ENCODE measurements around the gene IL4I1.

DNA sequence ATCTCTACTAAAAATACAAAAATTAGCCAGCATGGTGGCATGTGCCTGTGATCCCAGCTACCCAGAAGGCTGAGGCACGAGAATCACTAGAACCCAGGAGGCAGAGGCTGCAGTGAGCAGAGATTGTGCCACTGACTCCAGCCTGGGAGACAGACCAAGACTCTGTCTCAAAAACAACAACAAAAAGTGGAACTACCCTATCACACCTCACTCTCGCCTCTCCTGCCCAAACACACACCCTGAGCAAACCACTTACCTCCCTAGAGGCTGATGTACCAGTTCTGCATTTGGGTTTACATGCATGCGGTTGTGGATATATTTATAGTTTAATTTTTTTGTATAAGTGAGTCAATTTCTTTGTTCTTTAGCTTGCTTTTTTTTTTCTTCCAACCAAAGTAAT lies 53.4 kb downstream of the IL4I1 start:
- TF ChIP-seq, protein P1, sequence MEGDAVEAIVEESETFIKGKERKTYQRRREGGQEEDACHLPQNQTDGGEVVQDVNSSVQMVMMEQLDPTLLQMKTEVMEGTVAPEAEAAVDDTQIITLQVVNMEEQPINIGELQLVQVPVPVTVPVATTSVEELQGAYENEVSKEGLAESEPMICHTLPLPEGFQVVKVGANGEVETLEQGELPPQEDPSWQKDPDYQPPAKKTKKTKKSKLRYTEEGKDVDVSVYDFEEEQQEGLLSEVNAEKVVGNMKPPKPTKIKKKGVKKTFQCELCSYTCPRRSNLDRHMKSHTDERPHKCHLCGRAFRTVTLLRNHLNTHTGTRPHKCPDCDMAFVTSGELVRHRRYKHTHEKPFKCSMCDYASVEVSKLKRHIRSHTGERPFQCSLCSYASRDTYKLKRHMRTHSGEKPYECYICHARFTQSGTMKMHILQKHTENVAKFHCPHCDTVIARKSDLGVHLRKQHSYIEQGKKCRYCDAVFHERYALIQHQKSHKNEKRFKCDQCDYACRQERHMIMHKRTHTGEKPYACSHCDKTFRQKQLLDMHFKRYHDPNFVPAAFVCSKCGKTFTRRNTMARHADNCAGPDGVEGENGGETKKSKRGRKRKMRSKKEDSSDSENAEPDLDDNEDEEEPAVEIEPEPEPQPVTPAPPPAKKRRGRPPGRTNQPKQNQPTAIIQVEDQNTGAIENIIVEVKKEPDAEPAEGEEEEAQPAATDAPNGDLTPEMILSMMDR (conservative IDR thresholded peaks at IDR 0.05; ENCODE audit: low read length), result no peak
- no peak for TF ChIP-seq EZH2phosphoT487 (IDR thresholded peaks at IDR 0.05; ENCODE audit: borderline replicate concordance)
